Right atrium auricular region (tissue), 2 donors: ENCODE data around the gene FNBP1L. TPM values are rescaled to one million over a fixed set of nuclear protein-coding genes. Genes with fewer than 3 reads are reported as not detected.

Experiments
- DNase-seq: peaks from one replicate; pipeline ENCODE4 v3.0.0-alpha.2; 2019; ENCODE audit warnings: low spot score
- H3K27ac ChIP-seq, 2 donors: fragments of 200-600 bp; sonication (generic); 1 replicate in 1 of 2; 2 replicates in 1 of 2; pipeline ENCODE4 v1.5.1; 2016 to 2019
- H3K27me3 ChIP-seq, 2 donors: fragments of 200-600 bp; sonication (generic); one replicate each; pipeline versions ENCODE4 v1.5.1 to v1.6.0; 2017 to 2019
- H3K36me3 ChIP-seq: fragments of 200-600 bp; sonication (generic); one replicate; pipeline ENCODE4 v1.5.1; 2016
- H3K4me1 ChIP-seq, 2 donors: fragments of 200-600 bp; sonication (generic); one replicate each; pipeline versions ENCODE4 v1.5.1 to v1.6.0; 2017 to 2019
- H3K4me3 ChIP-seq, 2 donors: fragments of 200-600 bp; sonication (generic); 1 replicate in 1 of 2; 2 replicates in 1 of 2; pipeline ENCODE4 v1.5.1; 2017 to 2019; ENCODE audit warnings: mild to moderate bottlenecking in 1 of 2, moderate library complexity in 1 of 2
- H3K9me3 ChIP-seq, 2 donors: fragments of 200-600 bp; sonication (generic); one replicate each; pipeline ENCODE4 v1.5.1; 2019
- total RNA-seq, 2 donors: library from RNA; depleted of rRNA; stranded (reverse); fragments of >200 nt; gene quantifications; one replicate each; pipeline ENCODE4 v1.1.0, GENCODE V29; 2016
- TF ChIP-seq, protein P1 (sequence below), 2 donors: fragments of 200-600 bp; sonication (generic); IDR thresholded peaks; one replicate each; pipeline ENCODE4 v1.5.1; 2019; ENCODE audit warnings: antibody characterized with exemption in 2 of 2

The FNBP1L gene
- total RNA-seq, 2 donors from 2014 or later, result 13.9 to 17.8 TPM

DNA sequence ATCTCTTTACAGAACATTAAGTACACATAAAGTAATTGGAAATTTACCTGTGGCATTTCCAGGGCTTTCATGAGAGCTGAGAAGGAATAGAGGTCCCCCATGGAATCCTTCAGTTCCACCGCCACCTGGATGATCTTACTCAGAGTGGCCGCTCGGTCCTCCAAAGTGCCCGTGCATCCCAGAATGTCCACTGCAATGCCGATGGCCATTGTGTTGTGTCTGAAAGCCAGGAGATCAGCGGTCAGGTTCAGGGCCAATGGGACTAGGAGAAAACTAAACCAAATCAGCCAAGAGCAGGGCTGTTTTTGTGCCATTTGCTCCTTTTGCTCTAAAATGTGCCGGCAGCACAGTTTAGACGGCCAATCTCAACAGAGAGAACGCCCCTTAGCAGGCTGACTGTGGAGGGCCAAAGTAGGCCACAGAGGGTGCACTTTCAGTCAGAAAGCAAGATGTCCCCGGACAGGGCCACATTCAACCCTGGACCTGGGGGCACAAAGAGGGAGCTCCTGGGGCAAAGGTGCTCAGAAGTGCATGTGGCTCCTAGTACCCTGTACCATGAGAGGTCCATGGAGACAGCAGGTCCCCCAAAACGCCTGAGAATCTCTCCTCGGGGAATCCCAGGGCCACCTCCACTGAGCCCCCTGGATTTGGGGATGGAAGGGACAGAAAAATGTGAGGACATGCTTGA lies 123.8 kb downstream of the FNBP1L start:
- no peak for DNase-seq
- H3K4me1 ChIP-seq, result no peaks in the 10 kb centered on the region
- H3K36me3 ChIP-seq, result peaks cover 42% of the 10 kb centered on the region
- H3K27ac ChIP-seq, result no peak overlapping the region
- H3K27me3 ChIP-seq, result no peaks in the 10 kb centered on the region
- H3K4me3 ChIP-seq, result no peak overlapping the region
- TF ChIP-seq, protein P1, sequence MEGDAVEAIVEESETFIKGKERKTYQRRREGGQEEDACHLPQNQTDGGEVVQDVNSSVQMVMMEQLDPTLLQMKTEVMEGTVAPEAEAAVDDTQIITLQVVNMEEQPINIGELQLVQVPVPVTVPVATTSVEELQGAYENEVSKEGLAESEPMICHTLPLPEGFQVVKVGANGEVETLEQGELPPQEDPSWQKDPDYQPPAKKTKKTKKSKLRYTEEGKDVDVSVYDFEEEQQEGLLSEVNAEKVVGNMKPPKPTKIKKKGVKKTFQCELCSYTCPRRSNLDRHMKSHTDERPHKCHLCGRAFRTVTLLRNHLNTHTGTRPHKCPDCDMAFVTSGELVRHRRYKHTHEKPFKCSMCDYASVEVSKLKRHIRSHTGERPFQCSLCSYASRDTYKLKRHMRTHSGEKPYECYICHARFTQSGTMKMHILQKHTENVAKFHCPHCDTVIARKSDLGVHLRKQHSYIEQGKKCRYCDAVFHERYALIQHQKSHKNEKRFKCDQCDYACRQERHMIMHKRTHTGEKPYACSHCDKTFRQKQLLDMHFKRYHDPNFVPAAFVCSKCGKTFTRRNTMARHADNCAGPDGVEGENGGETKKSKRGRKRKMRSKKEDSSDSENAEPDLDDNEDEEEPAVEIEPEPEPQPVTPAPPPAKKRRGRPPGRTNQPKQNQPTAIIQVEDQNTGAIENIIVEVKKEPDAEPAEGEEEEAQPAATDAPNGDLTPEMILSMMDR (IDR thresholded peaks at IDR 0.05), result no peak
- no peaks in the 10 kb centered on the region for H3K9me3 ChIP-seq

DNA sequence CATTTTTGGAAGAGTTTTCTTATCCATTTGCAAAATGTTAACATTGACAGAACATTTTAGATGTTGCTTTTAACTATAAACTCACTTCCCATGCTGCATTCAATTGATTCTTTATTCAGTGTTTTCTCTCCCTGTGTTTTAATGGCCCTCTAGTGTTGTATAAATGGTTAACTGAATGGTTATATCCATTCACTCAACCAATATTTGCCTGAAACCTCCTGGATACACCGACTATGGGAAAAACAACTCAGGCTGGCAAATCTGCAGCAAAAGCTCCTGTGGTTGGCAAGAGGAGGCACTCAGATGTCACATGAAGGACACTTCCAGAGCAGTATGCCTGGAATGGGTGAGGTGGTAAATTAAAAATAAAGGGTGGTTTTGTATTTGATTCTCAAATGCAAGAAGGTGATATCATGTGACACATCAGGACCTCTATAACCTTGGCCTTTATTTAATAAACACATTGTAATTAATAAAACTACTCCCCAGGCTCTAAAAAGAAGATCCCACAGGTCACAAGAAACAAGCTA lies 126.1 kb downstream of the FNBP1L start:
- no peak overlapping the region for H3K4me3 ChIP-seq
- no peaks in the 10 kb centered on the region for H3K9me3 ChIP-seq
- no peak overlapping the region for H3K27ac ChIP-seq
- H3K27me3 ChIP-seq, result no peaks in the 10 kb centered on the region
- DNase-seq, result no peak
- peaks cover 36% of the 10 kb centered on the region for H3K36me3 ChIP-seq
- TF ChIP-seq, protein P1 (IDR thresholded peaks at IDR 0.05), result no peak
- H3K4me1 ChIP-seq, result no peaks in the 10 kb centered on the region

GRCh38 chr1:93574511-93574910 lies 126.6 kb downstream of the FNBP1L start:
- TF ChIP-seq, protein P1 (IDR thresholded peaks at IDR 0.05), result no peak
- DNase-seq, result no peak
- H3K27ac ChIP-seq, result no peak overlapping the region
- peaks cover 32% of the 10 kb centered on the region for H3K36me3 ChIP-seq
- H3K4me1 ChIP-seq, result peaks cover 0 to 3% of the 10 kb centered on the region in 2 donors
- no peaks in the 10 kb centered on the region for H3K27me3 ChIP-seq
- H3K4me3 ChIP-seq, result no peak overlapping the region
- no peaks in the 10 kb centered on the region for H3K9me3 ChIP-seq

GRCh38 chr1:93574991-93575390 lies 127.1 kb downstream of the FNBP1L start:
- peaks cover 0 to 8% of the 10 kb centered on the region in 2 donors for H3K4me1 ChIP-seq
- H3K27me3 ChIP-seq, result no peaks in the 10 kb centered on the region
- H3K27ac ChIP-seq, result no peak overlapping the region
- TF ChIP-seq, protein P1 (IDR thresholded peaks at IDR 0.05), result no peak
- H3K9me3 ChIP-seq, result no peaks in the 10 kb centered on the region
- H3K4me3 ChIP-seq, result no peak overlapping the region
- DNase-seq, result no peak
- H3K36me3 ChIP-seq, result peaks cover 30% of the 10 kb centered on the region

DNA sequence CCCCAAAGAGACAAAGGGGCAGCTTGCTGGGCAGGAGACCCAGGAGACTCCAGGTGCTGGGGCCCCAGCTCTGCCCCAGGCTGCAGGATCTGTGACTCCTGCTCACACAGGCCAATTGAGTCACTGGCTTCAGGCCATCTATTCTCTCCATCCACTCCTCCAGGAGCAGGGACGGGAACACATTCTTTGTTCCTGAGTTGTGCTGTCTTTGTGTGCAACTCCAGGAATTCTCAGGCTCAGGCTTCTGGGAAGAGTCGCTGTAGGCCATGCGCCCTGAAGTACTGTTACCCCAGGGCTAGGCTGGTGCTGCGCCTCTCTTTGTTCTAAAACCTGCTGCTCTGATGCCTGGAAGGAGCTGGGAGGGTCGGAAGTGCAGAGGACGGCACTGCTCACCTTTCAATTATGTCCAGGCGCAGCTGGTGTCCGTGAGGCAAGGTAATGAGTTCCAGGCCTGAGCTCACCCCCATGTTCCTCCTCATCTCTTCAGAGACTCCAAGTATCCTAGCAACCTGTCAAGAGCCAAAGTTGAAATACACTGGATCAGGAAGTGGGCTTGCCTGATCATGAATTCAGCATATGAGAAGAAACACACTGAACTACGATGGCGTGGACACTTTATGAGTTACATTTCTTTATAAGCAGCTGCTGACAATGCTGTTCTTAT lies 127.8 kb downstream of the FNBP1L start:
- Histone ChIP-seq H3K9me3 (no peaks in the 10 kb centered on the region), H3K4me3 (no peak overlapping the region), H3K4me1 (peaks cover 0 to 11% of the 10 kb centered on the region in 2 donors), H3K27ac (no peak overlapping the region), H3K27me3 (no peaks in the 10 kb centered on the region), H3K36me3 (peaks cover 25% of the 10 kb centered on the region)
- TF ChIP-seq, protein P1 (IDR thresholded peaks at IDR 0.05), result no peak
- no peak for DNase-seq
